Spleen (tissue), 7 donors: Measurements from ENCODE around the gene ZNF639.

Experiments used
- POLR2A ChIP-seq, 3 donors: fragments of 450-650 bp; IDR thresholded peaks; one replicate each; pipeline ENCODE4 v1.5.1; 2017; ENCODE audit warnings: antibody characterized with exemption in 3 of 3, mild to moderate bottlenecking in 1 of 3
- POLR2AphosphoS5 ChIP-seq, 3 donors: sonication (generic); formaldehyde crosslinking; IDR thresholded peaks; one replicate each; pipeline ENCODE4 v1.5.1; 2017; ENCODE audit warnings: antibody characterized with exemption in 3 of 3
- TF ChIP-seq, protein P1 (sequence below), 11 experiments: fragments of 200-600 bp in 7 of 11; fragments of 450-650 bp in 4 of 11; sonication (generic) in 4 of 11; IDR thresholded peaks in 8 of 11; conservative IDR thresholded peaks in 3 of 11; 1 replicate in 7 of 11; 2 replicates in 4 of 11; pipeline versions ENCODE4 v1.4.0 to v1.8.0; 2016 to 2021; ENCODE audit warnings: antibody characterized with exemption in 11 of 11, inconsistent platforms in 4 of 11, mild to moderate bottlenecking in 1 of 11
- donor health status: DM: no; HTN: no; CAD: no; lungs with moderate emphysema.
- donor health status: DM: no; HTN: no; CAD: no.
- donor health status: DM: no; HTN: no; CAD: no.

DNA sequence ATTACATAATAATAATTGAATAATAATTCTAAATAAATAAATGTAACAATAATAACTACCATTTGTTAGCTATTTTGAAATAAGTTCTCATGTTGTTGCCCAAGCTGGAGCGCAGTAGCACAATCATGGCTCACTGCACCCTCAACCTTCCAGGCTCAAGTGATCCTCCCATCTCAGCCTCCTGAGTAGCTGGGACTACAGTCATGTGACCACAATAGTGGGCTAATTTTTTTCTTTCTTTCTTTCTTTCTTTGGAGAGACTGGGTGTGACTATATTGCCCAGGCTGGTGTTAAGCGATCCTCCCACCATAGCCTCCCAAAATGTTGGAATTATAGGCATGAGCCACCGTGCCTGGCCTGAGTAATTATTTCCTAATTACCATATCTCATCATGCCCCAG, 41.0 kb upstream of the ZNF639 start:
- TF ChIP-seq, protein P1, sequence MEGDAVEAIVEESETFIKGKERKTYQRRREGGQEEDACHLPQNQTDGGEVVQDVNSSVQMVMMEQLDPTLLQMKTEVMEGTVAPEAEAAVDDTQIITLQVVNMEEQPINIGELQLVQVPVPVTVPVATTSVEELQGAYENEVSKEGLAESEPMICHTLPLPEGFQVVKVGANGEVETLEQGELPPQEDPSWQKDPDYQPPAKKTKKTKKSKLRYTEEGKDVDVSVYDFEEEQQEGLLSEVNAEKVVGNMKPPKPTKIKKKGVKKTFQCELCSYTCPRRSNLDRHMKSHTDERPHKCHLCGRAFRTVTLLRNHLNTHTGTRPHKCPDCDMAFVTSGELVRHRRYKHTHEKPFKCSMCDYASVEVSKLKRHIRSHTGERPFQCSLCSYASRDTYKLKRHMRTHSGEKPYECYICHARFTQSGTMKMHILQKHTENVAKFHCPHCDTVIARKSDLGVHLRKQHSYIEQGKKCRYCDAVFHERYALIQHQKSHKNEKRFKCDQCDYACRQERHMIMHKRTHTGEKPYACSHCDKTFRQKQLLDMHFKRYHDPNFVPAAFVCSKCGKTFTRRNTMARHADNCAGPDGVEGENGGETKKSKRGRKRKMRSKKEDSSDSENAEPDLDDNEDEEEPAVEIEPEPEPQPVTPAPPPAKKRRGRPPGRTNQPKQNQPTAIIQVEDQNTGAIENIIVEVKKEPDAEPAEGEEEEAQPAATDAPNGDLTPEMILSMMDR (IDR thresholded peaks at IDR 0.05 in 8 of 11, conservative IDR thresholded peaks at IDR 0.05 in 3 of 11): no peak
- TF ChIP-seq POLR2AphosphoS5 (IDR thresholded peaks at IDR 0.05) (no peak), POLR2A (IDR thresholded peaks at IDR 0.05) (no peak)
